RPMI8226 (cell line): ENCODE measurements around the gene SAMD14.

Experiments used
- DNase-seq: peaks from one replicate; pipeline ENCODE4 v3.0.0-alpha.2; 2015

The SAMD14 gene

DNA sequence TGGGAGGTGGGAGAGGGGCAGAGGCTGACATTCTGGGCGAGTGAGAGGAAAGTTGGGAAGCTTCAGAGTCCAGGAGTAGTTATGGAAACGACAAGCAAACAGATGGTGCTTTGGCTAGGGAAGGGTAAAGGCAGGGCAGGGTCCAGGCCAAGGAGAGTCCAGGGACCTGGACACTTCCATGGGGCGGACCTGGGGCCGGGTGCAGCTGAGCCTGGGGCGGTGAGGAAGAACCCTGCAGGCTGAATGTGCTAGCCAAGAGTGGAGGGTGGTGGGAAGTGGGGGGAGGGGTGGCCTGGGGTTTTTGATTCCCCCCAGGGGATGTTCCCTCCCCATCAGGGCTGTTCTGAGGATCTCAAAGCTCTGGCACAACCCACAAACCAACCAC is 17.9 kb upstream of the SAMD14 start:
- peak; percentile 33 for DNase-seq

DNA sequence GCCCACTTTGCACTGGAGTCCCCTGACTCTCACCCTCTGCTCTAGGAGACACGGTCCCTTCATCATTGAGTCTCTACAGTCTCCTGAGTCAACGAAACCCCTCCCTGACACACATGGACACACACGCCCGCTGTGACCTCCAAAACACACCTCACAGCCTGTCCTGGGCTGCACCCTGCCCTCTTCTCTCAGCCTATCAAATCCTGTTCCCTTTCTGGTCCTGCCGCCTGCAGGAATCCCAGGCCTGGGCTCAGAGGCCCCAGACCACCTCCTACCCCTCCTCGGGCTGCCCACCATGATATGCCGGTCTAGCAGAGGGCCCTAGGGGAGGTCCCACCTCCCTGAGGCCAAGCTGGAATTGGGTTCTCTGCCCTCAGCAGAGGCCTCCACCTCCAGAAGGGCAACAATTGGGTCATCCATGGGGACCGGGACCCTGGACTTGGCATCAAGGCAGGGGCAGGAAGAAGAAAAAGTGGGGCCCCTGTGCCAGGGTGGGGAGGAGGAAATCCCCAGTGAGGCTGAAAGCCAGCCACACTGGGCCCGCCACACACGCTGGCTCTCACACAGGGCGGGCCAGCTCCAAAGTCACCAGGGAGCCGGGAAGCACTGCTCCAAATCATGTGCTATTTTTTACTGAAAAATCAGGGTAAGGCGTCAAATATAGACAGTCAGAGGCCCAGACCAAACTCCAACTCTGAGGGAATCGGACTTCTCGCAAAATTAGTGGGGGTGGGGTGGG is 17.1 kb upstream of the SAMD14 start:
- DNase-seq: no peak

DNA sequence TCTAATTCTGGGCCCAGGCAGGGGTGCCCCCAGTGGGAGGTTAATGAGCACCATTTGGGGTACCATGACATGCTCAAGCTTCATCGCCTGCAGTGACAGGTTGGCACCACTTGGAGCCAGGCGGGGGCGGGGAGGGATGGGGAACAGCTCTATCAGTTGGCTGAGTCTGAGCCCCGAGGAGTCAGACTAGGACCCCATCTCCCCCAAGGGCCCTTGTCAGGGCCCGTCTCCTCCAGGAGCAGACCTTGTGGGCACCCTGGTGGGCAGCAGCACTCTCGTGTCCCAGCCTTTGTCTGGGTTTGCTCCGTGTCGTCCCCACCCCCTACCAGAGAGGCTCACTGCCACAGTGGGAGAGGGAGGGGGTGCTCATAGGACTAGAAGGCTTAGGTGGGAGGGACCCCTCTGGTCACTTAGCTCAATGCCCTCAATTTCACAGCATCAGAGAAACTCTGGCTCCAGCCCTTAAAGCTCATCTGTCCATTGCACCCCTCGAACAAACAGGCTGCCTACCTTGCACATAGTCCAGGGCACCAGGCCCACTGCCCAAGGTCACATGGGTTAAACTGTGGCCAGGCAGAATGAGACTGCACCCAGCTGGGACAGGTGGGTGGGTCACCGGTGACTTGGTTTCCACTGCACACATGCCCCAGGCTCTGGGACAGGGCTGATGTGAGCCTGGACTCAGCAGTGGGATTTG is 16.4 kb upstream of the SAMD14 start:
- DNase-seq: no peak

DNA sequence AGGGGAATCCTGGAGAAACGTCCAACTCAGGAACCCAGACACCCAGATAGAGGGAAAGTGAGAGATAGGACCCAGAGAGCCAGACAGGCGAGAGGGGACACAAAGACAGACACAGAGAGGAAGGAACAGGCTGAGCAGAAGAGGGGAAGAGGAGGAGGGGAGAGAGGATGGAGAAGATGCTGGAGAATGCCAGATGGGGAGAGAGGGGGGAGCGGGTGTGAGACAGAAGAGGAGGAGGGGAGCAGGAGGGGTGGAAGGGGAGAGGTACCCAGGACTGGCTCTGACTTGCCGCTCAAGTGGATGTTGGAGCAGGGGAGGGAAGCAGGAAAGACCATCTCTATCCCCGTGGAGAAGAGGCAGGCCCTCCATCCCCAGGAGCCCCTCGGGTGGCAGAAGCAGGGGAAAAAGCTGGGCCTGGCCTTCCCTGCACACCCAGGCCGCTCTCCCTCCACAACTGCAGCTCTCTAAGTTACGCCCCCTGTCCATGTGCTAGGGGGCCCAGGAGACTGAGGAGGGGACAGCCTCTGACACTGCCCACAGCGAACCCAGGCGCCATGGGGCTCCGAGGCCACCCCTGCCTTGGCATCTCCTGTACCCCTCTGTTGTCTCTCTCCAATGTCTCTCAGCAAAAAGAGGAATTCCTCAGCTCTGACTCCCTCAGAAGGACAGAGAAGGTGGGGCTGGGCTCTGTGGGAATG is 15.7 kb upstream of the SAMD14 start:
- DNase-seq: no peak

DNA sequence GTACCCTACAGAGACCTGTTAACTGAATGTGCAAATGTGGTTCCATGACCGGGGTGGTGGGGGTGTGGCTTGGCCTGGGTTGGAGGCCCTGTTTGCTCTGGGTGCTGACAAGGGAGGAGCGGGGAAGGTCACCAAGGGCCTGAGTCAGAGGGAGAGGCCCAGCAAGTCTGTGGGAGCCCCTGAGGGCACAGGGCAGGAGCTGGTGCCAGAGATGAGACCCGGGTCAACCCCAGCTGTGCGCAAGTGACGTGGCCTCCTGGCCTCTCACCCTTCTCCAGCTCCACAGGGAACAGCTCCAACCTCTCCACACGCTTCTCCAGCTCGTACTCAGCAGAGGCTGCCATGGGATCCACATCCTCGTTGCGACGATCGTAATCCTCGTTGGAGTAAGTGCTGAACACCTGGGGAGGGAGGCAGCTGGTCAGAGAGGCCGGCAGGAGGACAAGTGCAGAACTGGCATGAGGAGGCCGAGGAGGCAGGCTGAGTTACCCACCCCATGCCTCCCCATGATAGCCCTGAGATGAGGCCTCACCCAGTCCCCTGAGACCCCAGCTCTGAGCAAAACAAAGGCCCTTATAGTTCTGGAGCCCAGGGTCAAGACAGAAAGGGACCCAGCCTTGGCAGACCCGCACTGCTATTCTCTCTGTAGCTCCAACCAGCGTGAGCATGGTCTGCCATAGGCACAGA is 15.0 kb upstream of the SAMD14 start:
- no peak for DNase-seq

DNA sequence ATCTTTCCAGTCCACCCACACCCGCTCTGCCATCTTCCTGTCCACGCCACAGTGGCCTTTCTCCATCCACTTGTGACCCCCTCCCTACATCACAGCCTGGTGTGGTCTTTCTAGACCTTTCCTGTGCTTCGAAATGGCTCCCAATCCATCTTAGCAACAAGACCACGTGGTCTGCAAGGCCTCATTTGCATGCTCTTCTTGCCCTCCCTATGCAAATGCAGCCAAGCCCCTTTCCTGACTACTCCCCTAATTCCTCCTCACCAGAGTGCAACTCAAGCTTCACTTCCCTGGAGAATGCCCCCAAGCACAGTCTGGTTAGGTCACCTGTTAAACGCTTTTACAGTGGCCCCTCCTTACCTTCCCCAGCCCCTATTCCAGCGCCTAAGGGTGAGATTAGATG is 14.4 kb upstream of the SAMD14 start:
- DNase-seq: no peak

DNA sequence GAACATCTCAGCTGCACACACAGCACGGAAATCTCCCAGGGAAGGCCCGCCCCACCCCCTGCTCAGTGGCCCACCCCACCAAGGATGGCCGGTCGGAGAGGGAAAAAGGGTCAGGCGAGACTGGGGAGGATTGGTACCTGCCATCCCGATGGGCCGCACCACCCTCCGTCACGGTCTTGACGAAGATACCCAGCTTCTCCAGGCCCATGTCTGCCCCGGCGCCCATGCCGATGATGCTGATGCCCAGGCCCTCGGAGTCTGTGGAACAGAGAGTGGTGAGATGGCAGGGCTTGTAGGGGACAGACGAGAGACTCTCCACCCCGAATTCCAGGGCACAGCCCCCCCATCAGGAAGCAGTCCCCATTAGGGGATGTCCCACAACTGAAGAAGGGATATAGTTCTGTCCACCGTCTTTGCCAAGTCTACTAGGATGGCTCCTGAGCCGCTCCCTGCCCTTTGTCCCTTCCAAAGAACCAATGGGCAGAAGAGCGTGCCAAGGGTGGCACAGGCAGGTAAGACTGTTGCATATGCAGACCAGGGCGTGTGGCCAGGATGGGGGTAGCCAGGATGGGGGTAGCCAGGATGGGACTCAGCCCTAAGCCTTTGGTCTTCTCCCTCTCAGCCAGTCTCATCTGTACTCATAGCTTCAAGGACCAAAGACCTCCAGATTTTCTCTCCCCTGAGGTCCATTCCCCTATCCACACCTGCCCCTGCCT is 13.7 kb upstream of the SAMD14 start:
- no peak for DNase-seq

DNA sequence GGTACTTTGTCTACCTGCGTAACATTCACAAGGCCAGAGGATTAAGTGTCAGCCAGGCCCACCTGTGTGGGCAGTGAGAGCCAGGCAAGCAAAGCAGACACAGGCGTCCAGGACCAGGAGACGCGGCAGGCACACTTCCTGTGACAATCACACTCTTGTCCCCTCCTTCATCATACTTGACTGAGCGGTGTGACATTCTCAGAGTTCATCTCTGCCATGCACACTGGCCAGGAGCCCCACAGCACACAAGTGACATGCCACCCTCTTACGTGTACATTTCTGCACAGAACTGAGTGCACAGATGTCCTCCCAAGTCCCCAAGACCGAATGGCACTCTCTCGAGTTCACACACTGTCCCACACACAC is 11.8 kb upstream of the SAMD14 start:
- DNase-seq: no peak

DNA sequence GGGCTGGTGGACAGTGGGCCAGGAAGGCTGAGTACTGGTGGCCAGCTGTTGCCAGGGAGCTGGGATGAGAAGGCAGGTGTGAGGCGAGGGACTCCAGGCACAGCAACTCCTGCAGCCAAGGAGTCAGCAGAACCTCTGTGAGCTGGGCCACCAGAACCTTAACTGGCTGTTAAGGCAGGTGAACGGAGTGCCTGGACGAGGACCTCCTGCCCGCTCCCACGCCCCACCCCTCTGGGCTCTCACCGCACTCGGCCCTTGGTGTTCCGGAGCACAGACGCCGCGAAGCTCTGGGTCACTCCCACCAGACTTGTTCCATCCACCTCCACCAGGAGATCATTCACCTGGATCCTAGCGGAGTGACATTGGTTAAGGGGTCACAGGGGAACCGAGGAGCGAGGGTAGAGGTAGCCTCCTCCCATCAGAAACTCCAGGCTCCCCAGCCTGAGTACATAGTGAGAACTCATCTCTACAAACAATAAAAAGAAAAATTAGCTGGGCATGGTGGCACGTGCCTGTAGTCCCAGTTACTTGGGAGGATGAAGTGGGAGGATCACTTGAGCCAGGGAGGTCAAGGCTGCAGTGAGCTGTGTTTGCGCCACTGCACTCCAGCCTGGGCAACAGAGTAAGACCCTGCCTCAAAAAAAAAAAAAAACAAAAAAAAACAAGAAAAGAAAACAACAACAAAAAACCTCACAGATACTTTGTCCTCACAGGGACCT is 11.2 kb upstream of the SAMD14 start:
- no peak for DNase-seq

DNA sequence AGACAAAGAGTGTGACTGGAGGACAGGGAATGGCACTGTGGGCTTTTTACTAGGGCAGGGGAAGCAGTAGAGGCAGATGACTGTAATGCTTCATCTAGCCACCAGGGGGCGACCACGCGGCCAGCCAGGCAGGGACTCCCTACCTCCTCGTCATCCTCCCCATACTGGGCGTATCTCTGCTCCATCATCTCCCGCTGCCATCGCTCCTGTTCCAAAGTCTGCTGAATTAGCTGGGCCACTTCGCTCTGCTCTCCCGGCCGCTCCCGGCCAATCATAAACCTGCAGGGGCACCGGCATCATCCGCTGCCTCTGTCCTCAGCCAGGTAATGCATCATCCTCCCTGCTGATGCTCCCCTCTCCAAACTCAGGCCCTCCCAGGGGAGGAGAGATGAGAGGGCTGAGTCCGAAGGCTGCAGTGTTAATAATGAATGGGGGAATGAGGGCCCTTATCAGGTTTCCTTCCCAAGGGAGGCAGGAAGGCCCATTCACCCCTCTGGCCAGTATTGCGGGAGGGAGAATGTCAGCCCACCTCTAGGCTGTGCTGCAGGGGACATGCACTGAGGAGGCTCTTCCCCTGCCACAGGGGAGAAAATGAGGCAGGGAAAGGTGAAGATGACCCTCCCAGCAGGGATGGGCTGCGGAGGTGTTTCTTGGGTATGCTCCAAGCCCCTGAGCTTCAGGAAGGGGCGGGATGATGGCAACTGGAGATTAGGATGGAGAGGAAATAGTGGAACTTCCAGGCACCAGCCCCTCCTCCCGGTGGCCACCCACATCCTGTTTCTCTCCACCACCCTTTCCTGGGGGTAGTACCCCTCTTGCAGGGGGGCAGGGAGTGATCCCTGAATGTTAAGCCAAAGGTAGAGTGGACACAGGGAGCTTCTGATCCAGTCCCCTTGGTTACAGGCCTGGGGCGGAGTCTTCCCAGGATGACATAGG is 10.3 kb upstream of the SAMD14 start:
- peak; percentile 55 for DNase-seq

DNA sequence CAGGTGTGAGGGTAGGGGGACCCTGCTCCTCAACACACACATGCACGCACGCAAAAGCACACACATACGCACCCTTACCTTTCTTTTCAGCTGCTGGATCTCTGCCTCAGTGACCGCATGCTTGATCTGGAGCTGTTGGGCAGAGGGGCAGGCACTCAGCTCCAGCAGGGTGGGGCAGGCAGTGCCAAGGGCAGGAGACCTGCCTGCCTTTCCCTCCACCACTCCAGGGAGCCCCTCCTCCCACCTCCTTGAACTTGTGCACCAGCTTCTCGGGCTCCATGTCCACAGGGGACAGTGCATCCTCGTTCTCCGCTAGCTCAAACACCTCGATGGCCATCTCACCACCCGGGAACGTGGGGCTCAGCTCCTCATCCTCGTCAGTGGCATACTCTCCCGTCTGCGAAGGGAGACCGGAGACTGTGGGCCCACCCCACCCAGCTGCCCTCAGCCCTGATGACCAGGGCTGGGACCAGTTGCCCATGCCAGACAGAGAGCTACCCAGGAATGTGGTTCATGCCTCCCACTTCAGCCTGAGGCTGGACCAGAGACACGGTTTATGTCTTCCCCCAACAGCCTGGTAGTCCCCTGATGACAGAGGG is 9.3 kb upstream of the SAMD14 start:
- DNase-seq: no peak

DNA sequence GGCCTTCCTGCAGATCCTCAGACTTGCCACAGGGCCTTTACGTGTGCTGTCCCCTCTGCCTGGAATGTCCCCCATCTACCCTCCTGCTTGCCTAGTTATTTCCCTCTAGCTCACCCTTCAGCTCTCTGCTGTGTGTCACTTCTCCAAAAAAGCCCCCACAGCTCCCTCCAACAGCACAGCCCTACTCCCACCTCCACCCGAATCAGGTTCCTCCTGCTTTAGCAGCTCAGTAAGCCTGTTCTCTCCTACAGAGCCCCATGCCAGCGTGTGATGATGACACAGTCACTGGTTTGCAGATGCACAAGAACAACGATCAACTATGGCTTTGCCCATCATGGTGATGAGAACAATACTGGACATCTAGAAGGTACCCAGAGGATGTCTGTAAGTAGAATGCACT is 7.1 kb upstream of the SAMD14 start:
- DNase-seq: no peak

DNA sequence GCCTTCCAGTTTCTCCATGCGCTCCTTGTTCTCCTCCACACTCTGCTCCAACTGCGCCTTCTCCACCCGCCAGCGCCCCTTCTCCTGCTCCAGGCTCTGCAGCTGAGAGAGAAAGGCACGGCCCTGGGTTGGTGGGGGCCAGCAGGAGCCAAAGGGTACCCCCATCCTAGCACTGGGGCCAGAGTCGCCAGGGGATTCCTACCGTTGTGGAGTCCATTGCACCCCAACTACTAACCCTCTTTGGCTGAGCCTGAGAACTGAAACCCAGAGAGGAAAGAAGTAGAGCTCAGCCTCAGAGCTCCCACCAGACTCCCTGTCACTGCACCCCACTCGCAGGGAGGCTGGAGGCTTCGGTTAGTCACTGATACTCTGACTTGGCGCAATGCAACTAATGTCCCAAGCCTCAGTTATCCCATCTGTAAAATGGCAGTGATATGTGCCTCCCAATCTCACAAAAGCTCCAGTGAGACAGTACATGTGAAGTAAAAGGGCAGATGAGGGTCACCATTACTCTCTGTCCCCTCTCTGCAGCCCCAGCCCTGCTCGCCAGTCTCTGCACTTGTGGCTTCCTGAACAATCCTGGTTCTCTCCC is 6.2 kb upstream of the SAMD14 start:
- DNase-seq: no peak

DNA sequence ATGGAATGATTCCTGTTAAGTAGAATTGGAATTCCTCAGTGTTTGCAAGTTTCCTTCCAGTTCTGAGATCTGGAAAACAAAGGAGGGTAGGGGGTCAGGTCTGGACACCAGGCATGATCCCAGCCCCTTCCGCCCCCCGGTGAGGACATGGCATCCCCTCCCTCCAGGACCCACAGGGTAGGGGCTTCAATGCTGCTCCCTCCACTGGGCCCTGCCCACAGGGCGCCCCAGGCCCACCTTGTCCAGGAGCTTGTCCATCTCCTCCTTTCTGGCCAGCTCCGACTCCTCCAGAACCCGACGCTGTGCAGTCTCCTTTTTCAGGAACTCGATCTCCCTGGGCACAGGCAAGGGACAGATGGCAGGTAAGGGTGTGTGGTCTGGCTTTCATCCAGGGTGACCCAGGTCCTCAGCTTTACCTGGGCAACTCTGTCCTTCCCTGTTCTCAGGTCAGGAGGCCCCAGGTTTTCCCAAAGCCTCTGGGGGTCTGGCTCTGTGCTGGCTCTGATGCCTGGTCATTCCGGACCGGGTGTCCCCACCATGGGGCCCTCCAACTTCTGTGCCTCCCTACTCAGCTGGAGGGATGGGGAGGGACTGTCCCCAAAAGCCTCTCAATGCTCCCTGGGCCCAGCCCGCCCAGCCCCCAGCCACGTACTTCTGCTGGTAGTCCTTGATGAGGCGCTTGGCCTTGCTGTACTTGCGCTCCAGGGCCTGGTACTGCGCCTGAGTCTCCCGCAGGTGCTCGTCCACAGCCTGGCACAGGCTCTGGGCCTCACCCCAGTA is 5.5 kb upstream of the SAMD14 start:
- DNase-seq: no peak

DNA sequence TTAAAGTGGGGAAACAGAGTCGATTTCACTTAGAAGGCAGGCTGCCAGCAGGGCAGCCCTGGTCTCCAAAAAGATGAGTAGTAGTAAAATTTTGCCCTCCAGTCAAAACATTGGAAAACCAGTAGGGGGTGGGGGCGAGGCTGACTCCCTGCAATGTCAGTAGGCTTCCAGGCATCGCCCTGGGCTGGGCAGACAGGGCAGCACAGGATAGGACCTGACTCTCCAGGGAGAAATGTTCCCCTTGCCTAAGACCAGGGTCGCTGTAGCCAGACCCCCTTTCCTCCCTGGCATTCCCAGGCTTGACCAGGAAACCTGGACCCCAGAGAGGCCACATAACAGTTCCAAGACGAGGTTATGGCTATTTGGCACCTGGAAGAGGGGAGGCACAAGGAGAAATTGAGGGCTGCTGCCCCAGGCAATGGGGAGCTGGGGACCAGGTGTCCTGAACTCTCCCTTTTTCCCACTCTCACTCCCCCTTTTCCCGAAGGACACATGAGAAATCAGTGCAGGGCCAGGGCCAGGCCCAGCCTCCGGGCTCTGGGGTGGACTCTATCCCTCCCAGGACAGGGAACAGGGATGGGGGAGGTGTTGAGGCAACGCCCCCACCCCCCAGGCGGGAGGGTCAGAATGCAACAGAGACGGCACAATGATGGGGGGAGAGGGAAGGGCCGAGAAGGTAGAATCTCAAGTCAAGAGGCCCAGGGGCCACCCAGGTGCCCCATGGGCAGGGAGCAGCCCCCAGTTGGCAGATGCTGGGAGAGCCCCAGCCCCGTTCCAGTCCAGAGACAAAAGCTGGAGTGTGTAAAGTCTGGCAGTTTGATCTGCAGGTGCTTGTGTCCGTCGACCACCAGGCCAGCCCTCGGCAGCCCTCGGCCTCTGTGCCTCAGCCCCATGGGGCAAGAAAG is 4.5 kb upstream of the SAMD14 start:
- no peak for DNase-seq

DNA sequence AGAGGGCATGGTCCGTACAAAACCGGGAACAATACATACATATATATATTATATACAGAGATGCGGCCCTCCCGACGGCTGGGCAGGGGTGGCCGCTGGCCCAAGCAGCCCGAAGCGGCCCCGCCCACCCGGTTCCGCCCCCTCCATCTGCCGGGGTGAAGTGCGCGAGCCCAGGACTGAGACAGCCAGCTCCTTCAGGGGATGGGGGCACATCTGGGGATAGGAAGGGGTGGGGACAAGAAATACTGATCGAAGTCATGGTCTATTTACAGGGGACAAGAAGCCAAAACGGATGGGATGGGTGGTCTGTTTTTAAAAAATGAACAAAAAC is 3.8 kb upstream of the SAMD14 start:
- no peak for DNase-seq

DNA sequence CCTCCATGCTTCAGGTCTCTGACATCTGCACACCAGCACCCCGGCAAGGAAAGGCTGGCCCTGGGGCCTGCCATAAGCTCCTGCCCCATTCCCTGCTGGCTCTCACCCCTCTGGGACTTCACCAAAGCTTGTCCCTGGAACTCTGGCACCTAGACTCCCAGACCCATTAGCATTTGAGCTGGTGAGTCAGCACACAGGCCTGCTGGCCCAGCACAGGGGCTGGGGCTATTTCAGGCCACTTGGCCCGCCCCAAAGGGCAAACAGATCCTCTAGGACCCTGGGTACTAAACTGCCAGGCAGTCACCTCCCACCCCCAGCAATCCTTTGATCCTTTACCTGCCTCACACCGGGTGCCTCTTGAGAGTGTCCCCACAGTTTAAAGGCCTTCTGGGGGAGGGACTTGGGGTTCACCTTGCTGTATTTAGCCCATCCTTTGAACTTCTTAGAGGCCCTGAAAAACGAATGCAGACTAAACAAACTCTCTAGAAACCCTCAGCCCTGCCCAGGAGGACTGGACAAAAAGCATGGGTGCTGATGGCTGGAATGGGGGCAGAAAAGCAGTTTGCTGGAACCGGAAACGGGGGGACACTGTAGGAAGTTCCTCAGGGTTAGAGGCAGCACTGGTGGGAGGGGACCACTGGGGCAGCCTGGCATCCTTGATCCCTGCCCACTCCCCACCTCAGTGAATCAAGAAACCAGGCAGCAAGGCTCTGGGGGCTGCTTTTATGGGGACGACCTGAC is 3.2 kb upstream of the SAMD14 start:
- no peak for DNase-seq
